Lower leg skin (tissue), 3 donors: ENCODE measurements around the gene SRL.

Experiments used
- CTCF ChIP-seq, 3 donors: fragments of 450-650 bp; IDR thresholded peaks; one replicate each; pipeline ENCODE4 v1.5.1; 2016; ENCODE audit warnings: antibody characterized with exemption in 3 of 3, mild to moderate bottlenecking in 3 of 3, moderate library complexity in 2 of 3
- POLR2A ChIP-seq, 2 donors: fragments of 450-650 bp; IDR thresholded peaks; one replicate each; pipeline ENCODE4 v1.6.1; 2016 to 2017; ENCODE audit warnings: antibody characterized with exemption in 2 of 2, mild to moderate bottlenecking in 1 of 2, moderate library complexity in 1 of 2

- no peak for TF ChIP-seq CTCF (IDR thresholded peaks at IDR 0.05)
- no peak for TF ChIP-seq POLR2A (IDR thresholded peaks at IDR 0.05)
Observed at GRCh38 chr16:4260360-4260759, 18.5 kb upstream of the SRL start.
